Hepatocyte (in vitro differentiated cells): ENCODE measurements around the gene TOP1. TPM values are rescaled to one million over a fixed set of nuclear protein-coding genes. Genes with fewer than 3 reads are reported as not detected.

ENCODE experiments used
- DNase-seq: peaks from one replicate; pipeline ENCODE4 v3.0.0-alpha.2; 2016; ENCODE audit warnings: low spot score
- H2AFZ ChIP-seq: fragments of 200-600 bp; sonication (generic); 2 replicates; pipeline ENCODE4 v1.6.0; 2016; ENCODE audit warnings: antibody characterized with exemption, mild to moderate bottlenecking
- H3K27ac ChIP-seq: fragments of 200-600 bp; sonication (generic); 2 replicates; pipeline ENCODE4 v1.5.1; 2016; ENCODE audit warnings: mild to moderate bottlenecking
- H3K27me3 ChIP-seq: fragments of 200-600 bp; sonication (generic); 2 replicates; pipeline ENCODE4 v1.6.1; 2016
- H3K36me3 ChIP-seq: fragments of 200-600 bp; sonication (generic); replicated peaks from 2 replicates; pipeline ENCODE4 v1.5.1; 2016; ENCODE audit warnings: low read depth; ENCODE audit not compliant: insufficient read depth
- H3K4me1 ChIP-seq: fragments of 200-600 bp; sonication (generic); 2 replicates; pipeline ENCODE4 v1.5.1; 2016; ENCODE audit warnings: mild to moderate bottlenecking, moderate library complexity; ENCODE audit not compliant: insufficient read depth
- H3K4me2 ChIP-seq: fragments of 200-600 bp; sonication (generic); 2 replicates; pipeline ENCODE4 v1.6.0; 2016
- H3K4me3 ChIP-seq: fragments of 200-600 bp; sonication (generic); 2 replicates; pipeline ENCODE4 v1.5.1; 2016; ENCODE audit warnings: mild to moderate bottlenecking
- H3K79me2 ChIP-seq: fragments of 200-600 bp; sonication (generic); 2 replicates; pipeline ENCODE4 v1.6.0; 2017; ENCODE audit warnings: mild to moderate bottlenecking
- H3K9me2 ChIP-seq: fragments of 200-600 bp; sonication (generic); replicated peaks from 2 replicates; pipeline ENCODE4 v1.6.0; 2017; ENCODE audit warnings: mild to moderate bottlenecking; ENCODE audit not compliant: insufficient read depth
- H3K9me3 ChIP-seq: fragments of 200-600 bp; sonication (generic); 2 replicates; pipeline ENCODE4 v1.5.1; 2016; ENCODE audit warnings: low read depth, mild to moderate bottlenecking
- H4K20me1 ChIP-seq: fragments of 200-600 bp; sonication (generic); 2 replicates; pipeline ENCODE4 v1.6.0; 2016; ENCODE audit warnings: mild to moderate bottlenecking; ENCODE audit not compliant: insufficient read depth, poor library complexity, severe bottlenecking
- EZH2 ChIP-seq: fragments of 200-600 bp; sonication (generic); IDR thresholded peaks from 2 replicates; pipeline ENCODE4 v1.6.1; 2016; ENCODE audit warnings: antibody characterized with exemption, mild to moderate bottlenecking, borderline replicate concordance
- EZH2phosphoT487 ChIP-seq: fragments of 200-600 bp; sonication (generic); IDR thresholded peaks from one replicate; pipeline ENCODE4 v1.6.1; 2018; ENCODE audit warnings: antibody characterized with exemption, mild to moderate bottlenecking, low read depth, moderate library complexity; ENCODE audit not compliant: unreplicated experiment, severe bottlenecking
- WGBS: methylation state at CpG from one replicate; pipeline ENCODE4 v1.1.6; 2016; ENCODE audit warnings: low lambda C conversion rate; ENCODE audit errors: missing lambda C conversion rate; 5-methylcytosine and 5-hydroxymethylcytosine counted together
- polyA plus RNA-seq: library from polyadenylated mRNA; unstranded; fragments of >200 nt; fragmentation: Nextera tagmentation; extraction: Ambion mirVana; gene quantifications from 2 replicates; pipeline ENCODE4 v1.2.1, GENCODE V29; 2016
- total RNA-seq: library from RNA; depleted of rRNA; stranded (reverse); fragments of >200 nt; gene quantifications from 2 replicates; pipeline ENCODE4 v1.2.3, GENCODE V29; 2014
- TF ChIP-seq, protein P1 (sequence below): fragments of 200-600 bp; sonication (generic); IDR thresholded peaks from 2 replicates; pipeline ENCODE4 v1.5.1; 2016; ENCODE audit warnings: antibody characterized with exemption, mild to moderate bottlenecking; ENCODE audit not compliant: poor library complexity

The TOP1 gene
- total and polyA plus RNA-seq, 2 experiments from 2014 or later: 28.3 to 38.2 TPM

DNA sequence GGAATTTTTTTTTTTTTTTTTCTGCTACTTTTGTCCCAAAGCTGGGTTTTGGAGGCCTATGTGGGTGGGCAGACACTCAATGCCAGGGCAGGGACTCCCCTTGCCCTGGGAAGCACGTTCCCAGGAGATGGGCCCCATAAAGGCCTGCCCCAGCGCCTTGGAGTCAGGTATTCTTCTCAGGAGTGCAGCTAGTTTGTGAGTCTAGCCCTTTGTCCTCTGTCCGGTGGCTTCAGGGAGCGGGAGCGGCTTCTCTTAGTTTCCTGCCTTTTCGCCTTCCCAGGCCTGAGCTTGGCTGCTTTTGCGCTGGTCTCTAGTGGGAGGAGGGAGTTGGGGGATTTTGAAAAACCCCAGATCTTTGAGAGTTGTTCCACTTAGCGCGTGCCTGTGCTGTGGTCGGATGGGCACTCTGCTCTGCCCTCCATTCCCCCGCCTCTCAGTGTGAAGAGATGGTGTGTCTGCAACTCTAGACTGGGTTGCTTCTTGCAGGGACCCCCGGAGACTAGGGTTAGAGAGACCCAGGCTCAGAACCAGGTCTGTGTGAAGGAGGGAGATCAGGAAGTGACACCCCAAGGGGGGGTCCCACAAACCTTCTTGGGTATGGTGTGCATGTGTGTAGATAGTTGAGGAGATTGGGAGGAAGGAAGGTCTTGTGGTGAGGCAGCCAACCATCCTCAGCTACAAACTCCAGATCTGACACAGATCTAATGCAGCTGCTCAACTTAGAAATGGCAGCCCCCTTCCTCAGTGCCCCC, 110.0 kb downstream of the TOP1 start:
- H3K79me2 ChIP-seq: peaks cover 63% of the 10 kb centered on the region
- H4K20me1 ChIP-seq: peaks cover 50% of the 10 kb centered on the region
- WGBS: 9% methylated on average over 12 of the region's 12 CpGs
- peak; percentile 47 for DNase-seq
- H3K27ac ChIP-seq: peak overlapping the region; percentile 100
- no peaks in the 10 kb centered on the region for H3K9me3 ChIP-seq
- H3K4me3 ChIP-seq: peak overlapping the region; percentile 94
- no peaks in the 10 kb centered on the region for H3K9me2 ChIP-seq
- H3K27me3 ChIP-seq: no peaks in the 10 kb centered on the region
- H3K4me1 ChIP-seq: peaks cover 35% of the 10 kb centered on the region
- H3K36me3 ChIP-seq: no peaks in the 10 kb centered on the region
- TF ChIP-seq EZH2phosphoT487 (no peak), EZH2 (no peak)
- peak overlapping the region; percentile 88 for H3K4me2 ChIP-seq
- peak overlapping the region; percentile 81 for H2AFZ ChIP-seq

DNA sequence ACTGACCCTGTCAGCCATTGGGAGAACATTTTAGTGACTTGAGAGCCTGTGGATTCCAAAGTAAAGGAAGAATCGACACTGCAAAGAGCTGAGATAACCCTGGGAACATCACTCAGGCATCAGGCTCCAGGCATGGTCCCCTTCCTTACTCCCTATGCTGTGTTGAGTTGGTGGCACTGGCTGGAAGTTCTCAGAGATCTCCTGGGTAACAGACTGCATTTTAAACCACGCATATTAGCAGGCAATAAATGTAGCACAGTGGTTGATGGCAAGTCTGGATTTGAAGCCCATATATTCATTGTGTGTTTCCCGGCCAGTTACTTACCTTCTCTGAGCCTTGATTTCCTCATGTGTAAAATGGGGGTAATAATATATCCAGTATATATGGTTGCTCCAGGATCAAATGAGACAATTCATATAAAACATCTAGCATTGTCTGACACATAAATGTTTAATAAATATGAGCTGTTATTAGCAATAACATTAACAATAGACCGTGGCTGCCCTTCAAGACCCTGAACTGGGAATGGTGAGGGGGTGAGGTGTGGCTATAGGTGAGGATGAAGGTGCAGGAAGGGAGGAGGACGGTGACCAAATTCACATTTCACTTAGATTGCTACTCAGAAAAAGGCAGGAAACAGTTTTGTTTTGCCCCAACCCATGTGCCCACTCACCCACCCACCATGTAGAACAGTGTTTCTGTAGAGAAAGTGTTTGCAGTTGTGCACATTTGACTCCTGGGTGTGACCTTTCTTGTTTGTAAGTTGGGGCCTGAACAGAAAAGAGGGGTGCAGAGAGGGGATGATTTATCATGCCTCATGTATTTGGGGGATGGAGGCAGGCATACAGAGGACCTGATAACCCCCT, 110.8 kb downstream of the TOP1 start:
- no peaks in the 10 kb centered on the region for H3K27me3 ChIP-seq
- H2AFZ ChIP-seq: no peak overlapping the region
- peaks cover 58% of the 10 kb centered on the region for H4K20me1 ChIP-seq
- no peaks in the 10 kb centered on the region for H3K36me3 ChIP-seq
- WGBS: 62% methylated on average over 5 of the region's 5 CpGs
- peak overlapping the region; percentile 88 for H3K4me2 ChIP-seq
- TF ChIP-seq EZH2 (no peak), EZH2phosphoT487 (no peak)
- TF ChIP-seq, protein P1, sequence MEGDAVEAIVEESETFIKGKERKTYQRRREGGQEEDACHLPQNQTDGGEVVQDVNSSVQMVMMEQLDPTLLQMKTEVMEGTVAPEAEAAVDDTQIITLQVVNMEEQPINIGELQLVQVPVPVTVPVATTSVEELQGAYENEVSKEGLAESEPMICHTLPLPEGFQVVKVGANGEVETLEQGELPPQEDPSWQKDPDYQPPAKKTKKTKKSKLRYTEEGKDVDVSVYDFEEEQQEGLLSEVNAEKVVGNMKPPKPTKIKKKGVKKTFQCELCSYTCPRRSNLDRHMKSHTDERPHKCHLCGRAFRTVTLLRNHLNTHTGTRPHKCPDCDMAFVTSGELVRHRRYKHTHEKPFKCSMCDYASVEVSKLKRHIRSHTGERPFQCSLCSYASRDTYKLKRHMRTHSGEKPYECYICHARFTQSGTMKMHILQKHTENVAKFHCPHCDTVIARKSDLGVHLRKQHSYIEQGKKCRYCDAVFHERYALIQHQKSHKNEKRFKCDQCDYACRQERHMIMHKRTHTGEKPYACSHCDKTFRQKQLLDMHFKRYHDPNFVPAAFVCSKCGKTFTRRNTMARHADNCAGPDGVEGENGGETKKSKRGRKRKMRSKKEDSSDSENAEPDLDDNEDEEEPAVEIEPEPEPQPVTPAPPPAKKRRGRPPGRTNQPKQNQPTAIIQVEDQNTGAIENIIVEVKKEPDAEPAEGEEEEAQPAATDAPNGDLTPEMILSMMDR: no peak
- peak overlapping the region; percentile 94 for H3K4me3 ChIP-seq
- H3K79me2 ChIP-seq: peaks cover 71% of the 10 kb centered on the region
- DNase-seq: no peak
- H3K4me1 ChIP-seq: peaks cover 35% of the 10 kb centered on the region
- H3K9me3 ChIP-seq: no peaks in the 10 kb centered on the region
- H3K9me2 ChIP-seq: no peaks in the 10 kb centered on the region
- peak overlapping the region; percentile 100 for H3K27ac ChIP-seq

GRCh38 chr20:41140226-41141133, 111.9 kb downstream of the TOP1 start:
- H3K9me3 ChIP-seq: no peaks in the 10 kb centered on the region
- no peak for TF ChIP-seq EZH2phosphoT487
- TF ChIP-seq, protein P1: no peak
- no peak for TF ChIP-seq EZH2
- 82% methylated on average over 10 of the region's 10 CpGs for WGBS
- H4K20me1 ChIP-seq: peaks cover 68% of the 10 kb centered on the region
- H2AFZ ChIP-seq: no peak overlapping the region
- no peak for DNase-seq
- H3K36me3 ChIP-seq: no peaks in the 10 kb centered on the region
- H3K27ac ChIP-seq: peak overlapping the region; percentile 27
- H3K4me1 ChIP-seq: peaks cover 35% of the 10 kb centered on the region
- peak overlapping the region; percentile 88 for H3K4me2 ChIP-seq
- no peaks in the 10 kb centered on the region for H3K27me3 ChIP-seq
- H3K9me2 ChIP-seq: no peaks in the 10 kb centered on the region
- H3K79me2 ChIP-seq: peaks cover 81% of the 10 kb centered on the region
- H3K4me3 ChIP-seq: no peak overlapping the region
